ENCODE data around the gene S1PR1.

GRCh38 chr1:101262060-101262459, 25.2 kb downstream of the S1PR1 start:
- no peak for TF ChIP-seq STAT5B (CRISPR knock-in tag; IDR thresholded peaks at IDR 0.05)
- no peak for TF ChIP-seq KDM2A (CRISPR knock-in tag; IDR thresholded peaks at IDR 0.05; ENCODE audit: borderline replicate concordance, low read depth)
- TF ChIP-seq MAFK (conservative IDR thresholded peaks at IDR 0.05 in 1 of 2, IDR thresholded peaks at IDR 0.05 in 1 of 2; ENCODE audit: low read length in 2 of 2) = no peak
- TF ChIP-seq CHD2 (IDR thresholded peaks at IDR 0.05; ENCODE audit: low read depth, low read length) = no peak
- TF ChIP-seq ZBTB8A (CRISPR knock-in tag; IDR thresholded peaks at IDR 0.05; ENCODE audit: borderline replicate concordance, low read depth) = no peak
- TF ChIP-seq IRF1 (CRISPR knock-in tag; IDR thresholded peaks at IDR 0.05; ENCODE audit: low read depth) = no peak
- no peak for TF ChIP-seq USF2 (IDR thresholded peaks at IDR 0.05; ENCODE audit: low read depth, low read length)
- no peak for TF ChIP-seq USF2 (CRISPR knock-in tag; IDR thresholded peaks at IDR 0.05; ENCODE audit: borderline replicate concordance)
- no peak for TF ChIP-seq GABPA (IDR thresholded peaks at IDR 0.05; ENCODE audit: low read depth, low read length)
- TF ChIP-seq GABPA (CRISPR knock-in tag; IDR thresholded peaks at IDR 0.05; ENCODE audit: low read depth) = no peak
- TF ChIP-seq MXI1 (IDR thresholded peaks at IDR 0.05; ENCODE audit: borderline replicate concordance, low read depth, low read length) = no peak
- TF ChIP-seq KAT7 (CRISPR knock-in tag; IDR thresholded peaks at IDR 0.05; ENCODE audit: borderline replicate concordance) = no peak
